Measurements from ENCODE around the gene PCMTD2.

DNA sequence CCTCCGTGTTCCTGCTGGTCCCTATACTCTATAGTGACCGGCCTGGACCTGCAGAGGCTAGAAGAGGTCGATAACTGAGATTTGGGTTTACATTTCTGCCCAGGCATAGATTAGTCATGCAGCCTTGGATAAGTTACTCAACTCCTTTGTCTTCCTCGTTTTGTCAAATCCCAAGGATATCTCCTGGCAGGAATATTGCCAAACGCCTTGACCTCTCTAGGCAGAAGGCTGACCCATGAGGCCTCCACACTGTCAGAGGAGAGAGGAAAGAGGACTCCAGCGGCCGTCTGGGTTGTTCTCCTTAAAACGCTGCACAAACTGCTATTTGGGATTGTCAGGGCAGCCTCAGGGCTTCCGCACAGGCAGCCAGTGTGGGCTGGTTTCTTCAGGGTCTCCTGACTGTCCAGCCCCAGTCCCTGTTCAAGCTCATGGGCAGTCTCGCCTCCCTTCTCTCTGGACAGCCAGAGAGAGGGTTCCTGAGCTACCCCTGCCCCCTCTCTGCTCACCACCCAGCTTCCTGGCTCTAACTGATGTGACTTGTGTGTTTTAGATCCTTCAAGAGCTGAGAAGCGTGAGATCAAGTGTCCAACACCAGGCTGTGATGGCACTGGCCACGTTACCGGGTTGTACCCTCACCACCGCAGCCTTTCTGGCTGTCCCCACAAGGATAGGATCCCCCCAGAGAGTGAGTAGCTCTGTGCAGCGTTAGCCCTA lies 44.7 kb upstream of the PCMTD2 start:
- TF ChIP-seq POLR2AphosphoS5 (IDR thresholded peaks at IDR 0.05; ENCODE audit: low read depth, low read length) (no peak), SIN3A (IDR thresholded peaks at IDR 0.05; ENCODE audit: borderline replicate concordance, insufficient read depth, low read length) (no peak)
- TF ChIP-seq, protein P1, sequence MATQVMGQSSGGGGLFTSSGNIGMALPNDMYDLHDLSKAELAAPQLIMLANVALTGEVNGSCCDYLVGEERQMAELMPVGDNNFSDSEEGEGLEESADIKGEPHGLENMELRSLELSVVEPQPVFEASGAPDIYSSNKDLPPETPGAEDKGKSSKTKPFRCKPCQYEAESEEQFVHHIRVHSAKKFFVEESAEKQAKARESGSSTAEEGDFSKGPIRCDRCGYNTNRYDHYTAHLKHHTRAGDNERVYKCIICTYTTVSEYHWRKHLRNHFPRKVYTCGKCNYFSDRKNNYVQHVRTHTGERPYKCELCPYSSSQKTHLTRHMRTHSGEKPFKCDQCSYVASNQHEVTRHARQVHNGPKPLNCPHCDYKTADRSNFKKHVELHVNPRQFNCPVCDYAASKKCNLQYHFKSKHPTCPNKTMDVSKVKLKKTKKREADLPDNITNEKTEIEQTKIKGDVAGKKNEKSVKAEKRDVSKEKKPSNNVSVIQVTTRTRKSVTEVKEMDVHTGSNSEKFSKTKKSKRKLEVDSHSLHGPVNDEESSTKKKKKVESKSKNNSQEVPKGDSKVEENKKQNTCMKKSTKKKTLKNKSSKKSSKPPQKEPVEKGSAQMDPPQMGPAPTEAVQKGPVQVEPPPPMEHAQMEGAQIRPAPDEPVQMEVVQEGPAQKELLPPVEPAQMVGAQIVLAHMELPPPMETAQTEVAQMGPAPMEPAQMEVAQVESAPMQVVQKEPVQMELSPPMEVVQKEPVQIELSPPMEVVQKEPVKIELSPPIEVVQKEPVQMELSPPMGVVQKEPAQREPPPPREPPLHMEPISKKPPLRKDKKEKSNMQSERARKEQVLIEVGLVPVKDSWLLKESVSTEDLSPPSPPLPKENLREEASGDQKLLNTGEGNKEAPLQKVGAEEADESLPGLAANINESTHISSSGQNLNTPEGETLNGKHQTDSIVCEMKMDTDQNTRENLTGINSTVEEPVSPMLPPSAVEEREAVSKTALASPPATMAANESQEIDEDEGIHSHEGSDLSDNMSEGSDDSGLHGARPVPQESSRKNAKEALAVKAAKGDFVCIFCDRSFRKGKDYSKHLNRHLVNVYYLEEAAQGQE (IDR thresholded peaks at IDR 0.05; ENCODE audit: insufficient read depth in 1 of 2, low read depth in 2 of 2, low read length in 2 of 2), result no peak

All from PFSK-1 (cell line).